ENCODE results near the gene MCTP1. TPM values are rescaled to one million over a fixed set of nuclear protein-coding genes. Genes with fewer than 3 reads are reported as not detected.

Gene MCTP1
- total and polyA plus RNA-seq, 2 of the 8 experiments (the other 6 are each of a cell fraction or from before 2014, with no cell fraction given): 0.56 to 3.4 TPM

DNA sequence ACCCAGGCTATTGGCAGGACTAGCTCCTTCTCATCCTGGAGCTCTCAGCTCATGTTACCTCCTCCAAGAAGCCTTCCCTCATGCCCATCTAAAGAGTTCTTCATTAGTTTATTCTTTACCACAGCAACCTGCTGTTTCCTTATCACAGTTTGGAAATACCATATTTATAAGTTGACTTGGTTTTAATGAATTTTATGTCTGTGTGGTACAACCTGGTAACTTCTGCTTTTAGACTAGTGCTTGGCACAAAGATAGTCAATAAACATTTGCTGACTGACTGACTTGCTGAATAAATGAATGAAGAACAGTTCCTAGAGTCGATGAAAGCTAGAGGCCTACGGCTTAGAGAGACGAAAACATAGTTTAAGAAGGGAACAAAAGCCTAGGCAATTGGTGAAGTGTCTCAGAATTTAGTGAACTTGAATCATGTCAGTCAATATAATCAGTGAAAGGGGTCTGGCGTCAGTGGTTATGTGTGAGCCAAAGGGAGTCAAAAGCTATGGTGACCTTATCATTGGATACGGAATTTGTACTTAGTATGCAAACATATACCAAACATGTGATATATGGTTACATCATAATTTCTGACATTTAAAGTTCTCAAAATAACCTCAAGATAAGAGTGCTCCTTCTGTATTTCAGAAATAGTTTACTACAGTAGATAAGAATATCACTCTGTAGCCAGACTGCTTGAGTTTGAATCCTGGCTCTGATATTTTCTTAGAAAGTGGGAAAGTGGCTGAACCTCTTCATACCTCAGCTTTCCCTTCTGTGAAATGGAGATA lies 239.5 kb downstream of the MCTP1 start (continued):
- no peak for TF ChIP-seq JUN (IDR thresholded peaks at IDR 0.05; ENCODE audit: low read depth, low read length)
- no peak for TF ChIP-seq POLR2AphosphoS5 (IDR thresholded peaks at IDR 0.05; ENCODE audit: low read depth, low read length)
- TF ChIP-seq CEBPB (IDR thresholded peaks at IDR 0.05; ENCODE audit: low read depth, low read length): no peak

All from H1 (cell line).